ENCODE data around the gene SOSTDC1. TPM values are rescaled to one million over a fixed set of nuclear protein-coding genes. Genes with fewer than 3 reads are reported as not detected.

Gene SOSTDC1
- not detected for total RNA-seq (ENCODE audit: unreplicated experiment)
- long read RNA-seq, result 0 reads

- no peak within 1 kb of the TSS for H3K4me3 Mint-ChIP-seq (ENCODE audit: unreplicated experiment)
These were observed at the start of gene SOSTDC1 for GRCh38 chr7:16465469-16466361. Gene SOSTDC1, minus strand, starts transcription at chr7:16465738. Its CDS starts 70 bp downstream, at chr7:16465668.

GRCh38 chr7:16514729-16515128, 49.2 kb upstream of the SOSTDC1 start:
- Mint-ChIP-seq H3K27ac (ENCODE audit: unreplicated experiment) (no peak overlapping the region), H3K4me3 (ENCODE audit: unreplicated experiment) (no peak overlapping the region), H3K9me3 (ENCODE audit: unreplicated experiment) (no peaks in the 10 kb centered on the region), H3K27me3 (ENCODE audit: unreplicated experiment) (no peaks in the 10 kb centered on the region), H3K36me3 (ENCODE audit: unreplicated experiment) (no peaks in the 10 kb centered on the region), H3K4me1 (ENCODE audit: low read depth, unreplicated experiment) (no peaks in the 10 kb centered on the region)
- DNase-seq, result no peak
- TF ChIP-seq CTCF (IDR thresholded peaks at IDR 0.05; ENCODE audit: partially characterized antibody, unreplicated experiment), result no peak

More at GRCh38 chr7:16465469-16466361, at the start of gene SOSTDC1:
- H3K36me3 Mint-ChIP-seq (ENCODE audit: unreplicated experiment), result no peaks in the 10 kb centered on the region
- H3K9me3 Mint-ChIP-seq (ENCODE audit: unreplicated experiment), result no peaks in the 10 kb centered on the region
- no peak within 1 kb of the TSS for H3K27ac Mint-ChIP-seq (ENCODE audit: unreplicated experiment)
- peaks cover 5% of the 10 kb centered on the region for H3K4me1 Mint-ChIP-seq (ENCODE audit: low read depth, unreplicated experiment)
- no peaks in the 10 kb centered on the region for H3K27me3 Mint-ChIP-seq (ENCODE audit: unreplicated experiment)
- DNase-seq, result no peak
- TF ChIP-seq CTCF (IDR thresholded peaks at IDR 0.05; ENCODE audit: partially characterized antibody, unreplicated experiment), result no peak

- no peak overlapping the region for H3K4me3 Mint-ChIP-seq (ENCODE audit: unreplicated experiment)
- H3K36me3 Mint-ChIP-seq (ENCODE audit: unreplicated experiment), result no peaks in the 10 kb centered on the region
- no peak for DNase-seq
- H3K9me3 Mint-ChIP-seq (ENCODE audit: unreplicated experiment), result no peaks in the 10 kb centered on the region
- H3K27ac Mint-ChIP-seq (ENCODE audit: unreplicated experiment), result no peak overlapping the region
- no peaks in the 10 kb centered on the region for H3K4me1 Mint-ChIP-seq (ENCODE audit: low read depth, unreplicated experiment)
- no peak for TF ChIP-seq CTCF (IDR thresholded peaks at IDR 0.05; ENCODE audit: partially characterized antibody, unreplicated experiment)
- H3K27me3 Mint-ChIP-seq (ENCODE audit: unreplicated experiment), result no peaks in the 10 kb centered on the region
These were observed 48.7 kb upstream of the SOSTDC1 start for GRCh38 chr7:16514271-16514670.

GRCh38 chr7:16512097-16512496, 46.6 kb upstream of the SOSTDC1 start:
- Mint-ChIP-seq H3K9me3 (ENCODE audit: unreplicated experiment) (no peaks in the 10 kb centered on the region), H3K4me1 (ENCODE audit: low read depth, unreplicated experiment) (no peaks in the 10 kb centered on the region), H3K4me3 (ENCODE audit: unreplicated experiment) (no peak overlapping the region), H3K27me3 (ENCODE audit: unreplicated experiment) (no peaks in the 10 kb centered on the region), H3K36me3 (ENCODE audit: unreplicated experiment) (no peaks in the 10 kb centered on the region), H3K27ac (ENCODE audit: unreplicated experiment) (no peak overlapping the region)
- no peak for TF ChIP-seq CTCF (IDR thresholded peaks at IDR 0.05; ENCODE audit: partially characterized antibody, unreplicated experiment)
- no peak for DNase-seq

GRCh38 chr7:16511314-16511713, 45.8 kb upstream of the SOSTDC1 start:
- Mint-ChIP-seq H3K27ac (ENCODE audit: unreplicated experiment) (no peak overlapping the region), H3K36me3 (ENCODE audit: unreplicated experiment) (no peaks in the 10 kb centered on the region)

More at GRCh38 chr7:16511314-16511713, 45.8 kb upstream of the SOSTDC1 start:
- DNase-seq, result no peak
- H3K9me3 Mint-ChIP-seq (ENCODE audit: unreplicated experiment), result no peaks in the 10 kb centered on the region
- H3K4me1 Mint-ChIP-seq (ENCODE audit: low read depth, unreplicated experiment), result no peaks in the 10 kb centered on the region
- no peak overlapping the region for H3K4me3 Mint-ChIP-seq (ENCODE audit: unreplicated experiment)
- no peak for TF ChIP-seq CTCF (IDR thresholded peaks at IDR 0.05; ENCODE audit: partially characterized antibody, unreplicated experiment)
- H3K27me3 Mint-ChIP-seq (ENCODE audit: unreplicated experiment), result no peaks in the 10 kb centered on the region

Measured in glutamatergic neuron (in vitro differentiated cells).